ENCODE measurements around the gene WEE1. TPM values are rescaled to one million over a fixed set of nuclear protein-coding genes. Genes with fewer than 3 reads are reported as not detected.

WEE1 gene
- total and polyA plus RNA-seq, 2 donors (not counting 3 experiments of a cell fraction or from before 2014, with no cell fraction given) = 19.2 to 42.8 TPM

DNA sequence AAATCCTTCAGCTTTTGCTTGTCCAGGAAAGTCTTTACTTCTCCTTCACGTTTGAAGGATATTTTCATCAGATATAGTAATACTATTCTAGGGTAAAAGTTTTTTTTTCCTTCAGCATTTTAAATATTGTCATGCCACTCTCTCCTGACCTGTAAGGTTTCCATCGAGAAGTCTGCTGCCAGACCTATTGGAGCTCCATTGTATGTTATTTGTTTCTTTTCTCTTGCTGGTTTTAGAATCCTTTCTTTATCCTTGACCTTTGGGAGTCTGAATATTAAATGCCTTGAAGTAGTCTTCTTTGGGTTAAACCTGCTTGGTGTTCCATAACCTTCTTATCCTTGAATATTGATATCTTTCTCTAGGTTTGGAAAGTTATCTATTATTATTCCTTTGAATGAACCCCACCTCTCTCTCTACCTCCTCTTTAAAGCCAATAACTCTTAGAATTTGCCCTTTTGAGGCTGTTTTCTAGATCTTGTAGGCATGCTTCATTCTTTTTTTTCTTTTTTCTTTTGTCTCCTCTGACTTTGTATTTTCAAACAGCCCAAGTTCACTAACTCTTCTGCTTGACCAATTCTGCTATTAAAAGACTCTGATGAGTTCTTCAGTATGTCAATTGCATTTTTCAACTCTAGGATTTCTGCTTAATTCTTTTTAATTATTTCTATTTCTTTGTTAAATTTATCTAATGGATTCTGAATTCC lies 12.0 kb upstream of the WEE1 start:
- H3K36me3 ChIP-seq (ENCODE audit: control insufficient read depth in 2 of 2, extremely low read depth in 1 of 2, insufficient read depth in 2 of 2, low read length in 2 of 2) = no peaks in the 10 kb centered on the region
- H2AFZ ChIP-seq (ENCODE audit: low read depth, low read length) = no peak overlapping the region
- ChIA-PET POLR2A (no interaction called here), CTCF (interaction anchor here (0.7 to 1.0 kb wide), 2 partner anchors 10 to 241 kb away, joined by 3 read pairs; no protein-coding TSS in a partner anchor)
- no peaks in the 10 kb centered on the region for H4K20me1 ChIP-seq (replicated peaks; ENCODE audit: control insufficient read depth, extremely low read depth, insufficient read depth, low read length)
- no peaks in the 10 kb centered on the region for H3K79me2 ChIP-seq (ENCODE audit: control insufficient read depth, insufficient read depth, low read length)
- no peak overlapping the region for H3K4me3 ChIP-seq (replicated peaks in 1 of 3; ENCODE audit: insufficient read depth in 1 of 3, low read depth in 1 of 3, low read length in 3 of 3)
- DNase-seq (ENCODE audit: low read depth, low spot score) (no peak), FAIRE-seq (no peak)
- H3K9me3 ChIP-seq (replicated peaks; ENCODE audit: control insufficient read depth, insufficient read depth, low read length) = no peaks in the 10 kb centered on the region
- peaks cover 12% of the 10 kb centered on the region for H3K4me1 ChIP-seq (ENCODE audit: control insufficient read depth, extremely low read depth, insufficient read depth, low read length)
- dilution Hi-C loops (cut with MboI; ENCODE audit: extremely low pct_ligation_motif_present, low sequenced_read_pairs) (no loop called here), intact Hi-C loops (cut with micrococcal nuclease) (no loop called here)
- no peak overlapping the region for H3K9ac ChIP-seq (replicated peaks; ENCODE audit: extremely low read depth, insufficient read depth, low read length)
- no peak for TF ChIP-seq GATA2 (IDR thresholded peaks at IDR 0.05; ENCODE audit: insufficient read depth, insufficient read length, low read depth, low read length)
- TF ChIP-seq, protein P1, sequence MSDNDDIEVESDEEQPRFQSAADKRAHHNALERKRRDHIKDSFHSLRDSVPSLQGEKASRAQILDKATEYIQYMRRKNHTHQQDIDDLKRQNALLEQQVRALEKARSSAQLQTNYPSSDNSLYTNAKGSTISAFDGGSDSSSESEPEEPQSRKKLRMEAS (IDR thresholded peaks at IDR 0.05; ENCODE audit: insufficient read depth, insufficient read length) = no peak
- H3K27me3 ChIP-seq (ENCODE audit: control insufficient read depth in 2 of 2, insufficient read depth in 2 of 2, low read length in 2 of 2) = no peaks in the 10 kb centered on the region
- H3K4me2 ChIP-seq (ENCODE audit: insufficient read depth, low read length) = no peak overlapping the region
- no peaks in the 10 kb centered on the region for H3K9me1 ChIP-seq (replicated peaks; ENCODE audit: control insufficient read depth, extremely low read depth, insufficient read depth, low read length)
- BruUV-seq (replicated peaks) = no TSS peak
- H3K27ac ChIP-seq (ENCODE audit: insufficient read depth, low read depth, low read length) = no peak overlapping the region

- Histone ChIP-seq H3K27ac (ENCODE audit: insufficient read depth, low read depth, low read length) (no peak overlapping the region), H3K4me3 (replicated peaks in 1 of 3; ENCODE audit: insufficient read depth in 1 of 3, low read depth in 1 of 3, low read length in 3 of 3) (no peak overlapping the region), H3K4me1 (ENCODE audit: control insufficient read depth, extremely low read depth, insufficient read depth, low read length) (peaks cover 19% of the 10 kb centered on the region), H3K36me3 (ENCODE audit: control insufficient read depth in 2 of 2, extremely low read depth in 1 of 2, insufficient read depth in 2 of 2, low read length in 2 of 2) (no peaks in the 10 kb centered on the region), H3K4me2 (ENCODE audit: insufficient read depth, low read length) (no peak overlapping the region), H3K9ac (replicated peaks; ENCODE audit: extremely low read depth, insufficient read depth, low read length) (no peak overlapping the region), H3K79me2 (ENCODE audit: control insufficient read depth, insufficient read depth, low read length) (no peaks in the 10 kb centered on the region), H3K9me3 (replicated peaks; ENCODE audit: control insufficient read depth, insufficient read depth, low read length) (no peaks in the 10 kb centered on the region), H4K20me1 (replicated peaks; ENCODE audit: control insufficient read depth, extremely low read depth, insufficient read depth, low read length) (no peaks in the 10 kb centered on the region), H3K27me3 (ENCODE audit: control insufficient read depth in 2 of 2, insufficient read depth in 2 of 2, low read length in 2 of 2) (no peaks in the 10 kb centered on the region), H2AFZ (ENCODE audit: low read depth, low read length) (no peak overlapping the region), H3K9me1 (replicated peaks; ENCODE audit: control insufficient read depth, extremely low read depth, insufficient read depth, low read length) (no peaks in the 10 kb centered on the region)
- dilution Hi-C loops (cut with MboI; ENCODE audit: extremely low pct_ligation_motif_present, low sequenced_read_pairs) = no loop called here
- POLR2A ChIA-PET = interaction anchor here (0.6 kb wide), 1 partner anchor 52 kb away, joined by 4 read pairs; no protein-coding TSS in a partner anchor
- CTCF ChIA-PET = interaction anchor here (0.7 to 1.8 kb wide), 2 partner anchors 11 to 28 kb away, joined by 3 to 6 read pairs; partner anchors contain the start of gene WEE1
- TF ChIP-seq, protein P2, sequence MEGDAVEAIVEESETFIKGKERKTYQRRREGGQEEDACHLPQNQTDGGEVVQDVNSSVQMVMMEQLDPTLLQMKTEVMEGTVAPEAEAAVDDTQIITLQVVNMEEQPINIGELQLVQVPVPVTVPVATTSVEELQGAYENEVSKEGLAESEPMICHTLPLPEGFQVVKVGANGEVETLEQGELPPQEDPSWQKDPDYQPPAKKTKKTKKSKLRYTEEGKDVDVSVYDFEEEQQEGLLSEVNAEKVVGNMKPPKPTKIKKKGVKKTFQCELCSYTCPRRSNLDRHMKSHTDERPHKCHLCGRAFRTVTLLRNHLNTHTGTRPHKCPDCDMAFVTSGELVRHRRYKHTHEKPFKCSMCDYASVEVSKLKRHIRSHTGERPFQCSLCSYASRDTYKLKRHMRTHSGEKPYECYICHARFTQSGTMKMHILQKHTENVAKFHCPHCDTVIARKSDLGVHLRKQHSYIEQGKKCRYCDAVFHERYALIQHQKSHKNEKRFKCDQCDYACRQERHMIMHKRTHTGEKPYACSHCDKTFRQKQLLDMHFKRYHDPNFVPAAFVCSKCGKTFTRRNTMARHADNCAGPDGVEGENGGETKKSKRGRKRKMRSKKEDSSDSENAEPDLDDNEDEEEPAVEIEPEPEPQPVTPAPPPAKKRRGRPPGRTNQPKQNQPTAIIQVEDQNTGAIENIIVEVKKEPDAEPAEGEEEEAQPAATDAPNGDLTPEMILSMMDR (IDR thresholded peaks at IDR 0.05; ENCODE audit: extremely low read depth in 1 of 2, insufficient read depth in 1 of 2, low read depth in 1 of 2, low read length in 2 of 2) = no peak
- TF ChIP-seq JUN (IDR thresholded peaks at IDR 0.05; ENCODE audit: borderline replicate concordance, insufficient read depth, insufficient read length, low read depth) (no peak), EZH2 (IDR thresholded peaks at IDR 0.05; ENCODE audit: borderline replicate concordance, low read depth, low read length, severe bottlenecking) (no peak), MYC (IDR thresholded peaks at IDR 0.05; ENCODE audit: low read depth, low read length) (no peak), POLR2A (IDR thresholded peaks at IDR 0.05; ENCODE audit: low read depth, low read length) (no peak), FOS (IDR thresholded peaks at IDR 0.05; ENCODE audit: borderline replicate concordance, insufficient read depth, low read length) (no peak), POLR2AphosphoS5 (IDR thresholded peaks at IDR 0.05; ENCODE audit: insufficient read depth, low read depth, low read length) (no peak), GATA2 (IDR thresholded peaks at IDR 0.05; ENCODE audit: insufficient read depth, insufficient read length, low read depth, low read length) (no peak)
- TF ChIP-seq, protein P1 (IDR thresholded peaks at IDR 0.05; ENCODE audit: insufficient read depth, insufficient read length) = no peak
- intact Hi-C loops (cut with micrococcal nuclease) = no loop called here
- no TSS peak for BruUV-seq (replicated peaks)
- DNase-seq (ENCODE audit: low read depth, low spot score) (no peak), FAIRE-seq (no peak)
These were observed 10.8 kb upstream of the WEE1 start for GRCh38 chr11:9562716-9563115.
